ENCODE results near the gene TIAM2.

The TIAM2 gene

DNA sequence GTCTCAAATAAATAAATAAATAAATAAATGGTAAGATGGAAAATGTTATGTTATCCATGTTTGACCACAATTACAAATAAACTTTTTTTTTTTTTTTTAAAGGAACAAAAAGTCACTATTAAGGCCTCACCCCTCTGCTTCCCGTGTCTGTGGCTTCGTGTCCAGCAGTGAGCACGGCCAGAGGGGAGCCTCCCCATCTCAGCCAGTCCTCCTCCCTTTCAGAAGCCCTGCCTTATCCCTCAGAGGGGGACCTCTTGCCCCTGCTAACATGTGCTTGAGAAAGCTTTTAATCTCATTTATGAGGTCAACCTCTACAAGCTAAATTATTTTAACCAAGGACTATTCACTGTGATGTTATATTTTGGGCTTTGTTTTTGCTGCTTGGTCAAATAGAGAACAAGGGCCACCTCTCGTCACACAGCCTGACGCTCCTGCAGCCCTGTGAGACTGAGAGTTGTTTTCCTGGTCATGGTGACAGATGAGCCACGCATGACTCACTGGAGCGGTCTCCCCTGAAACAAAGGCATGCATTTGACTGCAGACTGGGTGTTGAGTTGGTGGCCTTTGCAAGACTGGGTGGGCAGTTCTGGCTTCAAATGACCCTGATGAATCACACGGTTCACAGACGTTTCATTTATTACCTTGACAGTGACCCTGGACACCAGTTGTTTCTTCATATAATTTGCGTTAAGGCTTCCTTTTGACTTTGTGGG, 131.8 kb downstream of the TIAM2 start:
- H3K9ac ChIP-seq (ENCODE audit: low read depth, low read length): no peak overlapping the region
- no peak overlapping the region for H2AFZ ChIP-seq (ENCODE audit: low read depth, low read length)
- H3K27me3 ChIP-seq (ENCODE audit: insufficient read depth, low read length, poor library complexity): no peaks in the 10 kb centered on the region
- no peaks in the 10 kb centered on the region for H3K36me3 ChIP-seq (ENCODE audit: insufficient read depth, low read length)
- DNase-seq: no peak
- ATAC-seq (ENCODE audit: insufficient read depth, low read depth): no peak
- no peaks in the 10 kb centered on the region for H3K79me2 ChIP-seq (ENCODE audit: insufficient read depth, low read length)
- no peak overlapping the region for H3K27ac ChIP-seq (ENCODE audit: low read length)
- H3K4me1 ChIP-seq (ENCODE audit: insufficient read depth, low read length): no peaks in the 10 kb centered on the region
- no peaks in the 10 kb centered on the region for H3K9me3 ChIP-seq (ENCODE audit: insufficient read depth, low read length, severe bottlenecking)
- H3K4me3 ChIP-seq (ENCODE audit: low read depth in 1 of 2, low read length in 2 of 2): no peak overlapping the region
- H4K20me1 ChIP-seq (ENCODE audit: insufficient read depth, low read length): no peaks in the 10 kb centered on the region
- H3K4me2 ChIP-seq (ENCODE audit: insufficient read depth, low read length): no peak overlapping the region
- TF ChIP-seq, protein P1, sequence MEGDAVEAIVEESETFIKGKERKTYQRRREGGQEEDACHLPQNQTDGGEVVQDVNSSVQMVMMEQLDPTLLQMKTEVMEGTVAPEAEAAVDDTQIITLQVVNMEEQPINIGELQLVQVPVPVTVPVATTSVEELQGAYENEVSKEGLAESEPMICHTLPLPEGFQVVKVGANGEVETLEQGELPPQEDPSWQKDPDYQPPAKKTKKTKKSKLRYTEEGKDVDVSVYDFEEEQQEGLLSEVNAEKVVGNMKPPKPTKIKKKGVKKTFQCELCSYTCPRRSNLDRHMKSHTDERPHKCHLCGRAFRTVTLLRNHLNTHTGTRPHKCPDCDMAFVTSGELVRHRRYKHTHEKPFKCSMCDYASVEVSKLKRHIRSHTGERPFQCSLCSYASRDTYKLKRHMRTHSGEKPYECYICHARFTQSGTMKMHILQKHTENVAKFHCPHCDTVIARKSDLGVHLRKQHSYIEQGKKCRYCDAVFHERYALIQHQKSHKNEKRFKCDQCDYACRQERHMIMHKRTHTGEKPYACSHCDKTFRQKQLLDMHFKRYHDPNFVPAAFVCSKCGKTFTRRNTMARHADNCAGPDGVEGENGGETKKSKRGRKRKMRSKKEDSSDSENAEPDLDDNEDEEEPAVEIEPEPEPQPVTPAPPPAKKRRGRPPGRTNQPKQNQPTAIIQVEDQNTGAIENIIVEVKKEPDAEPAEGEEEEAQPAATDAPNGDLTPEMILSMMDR (IDR thresholded peaks at IDR 0.05; ENCODE audit: borderline replicate concordance, extremely low read depth, low read length, poor library complexity, severe bottlenecking): no peak
- no peak for TF ChIP-seq EZH2 (IDR thresholded peaks at IDR 0.05; ENCODE audit: borderline replicate concordance, low read depth, low read length, severe bottlenecking)

DNA sequence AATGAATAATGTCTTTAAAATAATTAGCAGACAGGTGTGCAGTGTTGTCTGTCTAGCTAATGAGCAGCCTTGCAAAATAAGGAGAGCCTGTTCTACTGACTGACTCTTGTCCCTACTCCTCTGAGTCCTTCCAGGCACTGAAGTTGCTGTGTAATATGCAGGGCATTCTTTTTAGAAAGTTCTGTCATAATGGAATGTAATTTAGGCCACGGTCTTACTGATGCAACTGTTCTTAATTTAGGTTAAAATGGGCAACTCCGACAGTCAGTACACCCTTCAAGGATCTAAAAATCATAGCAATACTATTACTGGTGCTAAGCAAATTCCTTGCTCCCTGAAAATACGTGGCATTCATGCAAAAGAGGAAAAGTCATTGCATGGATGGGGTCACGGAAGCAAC, 133.9 kb downstream of the TIAM2 start:
- no peaks in the 10 kb centered on the region for H3K27me3 ChIP-seq (ENCODE audit: insufficient read depth, low read length, poor library complexity)
- H2AFZ ChIP-seq (ENCODE audit: low read depth, low read length): no peak overlapping the region
- no peak for DNase-seq

DNA sequence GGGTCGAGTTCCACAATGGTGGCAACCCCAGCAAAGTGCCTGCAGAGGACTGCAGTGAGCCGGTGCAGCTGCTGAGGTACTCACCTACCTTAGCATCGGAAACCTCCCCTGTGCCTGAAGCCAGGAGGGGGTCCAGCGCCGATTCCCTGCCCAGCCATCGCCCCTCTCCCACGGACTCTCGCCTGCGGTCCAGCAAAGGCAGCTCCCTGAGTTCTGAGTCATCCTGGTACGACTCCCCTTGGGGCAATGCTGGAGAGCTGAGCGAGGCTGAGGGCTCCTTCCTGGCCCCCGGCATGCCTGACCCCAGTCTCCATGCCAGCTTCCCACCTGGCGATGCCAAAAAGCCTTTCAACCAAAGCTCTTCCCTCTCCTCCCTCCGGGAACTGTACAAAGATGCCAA, 134.6 kb downstream of the TIAM2 start:
- no peak overlapping the region for H3K4me2 ChIP-seq (ENCODE audit: insufficient read depth, low read length)
- H3K9me3 ChIP-seq (ENCODE audit: insufficient read depth, low read length, severe bottlenecking): no peaks in the 10 kb centered on the region
- H3K27ac ChIP-seq (ENCODE audit: low read length): no peak overlapping the region
- no peak for DNase-seq
- H3K27me3 ChIP-seq (ENCODE audit: insufficient read depth, low read length, poor library complexity): no peaks in the 10 kb centered on the region
- no peak for ATAC-seq (ENCODE audit: insufficient read depth, low read depth)
- H3K36me3 ChIP-seq (ENCODE audit: insufficient read depth, low read length): no peaks in the 10 kb centered on the region
- no peak overlapping the region for H3K9ac ChIP-seq (ENCODE audit: low read depth, low read length)
- H3K4me1 ChIP-seq (ENCODE audit: insufficient read depth, low read length): no peaks in the 10 kb centered on the region
- H3K4me3 ChIP-seq (ENCODE audit: low read depth in 1 of 2, low read length in 2 of 2): no peak overlapping the region
- H3K79me2 ChIP-seq (ENCODE audit: insufficient read depth, low read length): no peaks in the 10 kb centered on the region
- no peak overlapping the region for H2AFZ ChIP-seq (ENCODE audit: low read depth, low read length)
- H4K20me1 ChIP-seq (ENCODE audit: insufficient read depth, low read length): no peaks in the 10 kb centered on the region
- no peak for TF ChIP-seq EZH2 (IDR thresholded peaks at IDR 0.05; ENCODE audit: borderline replicate concordance, low read depth, low read length, severe bottlenecking)
- TF ChIP-seq, protein P1 (IDR thresholded peaks at IDR 0.05; ENCODE audit: borderline replicate concordance, extremely low read depth, low read length, poor library complexity, severe bottlenecking): no peak

More for the DNA sequence above, 133.9 kb downstream of the TIAM2 start:
- Histone ChIP-seq H4K20me1 (ENCODE audit: insufficient read depth, low read length) (no peaks in the 10 kb centered on the region), H3K36me3 (ENCODE audit: insufficient read depth, low read length) (no peaks in the 10 kb centered on the region), H3K4me2 (ENCODE audit: insufficient read depth, low read length) (no peak overlapping the region), H3K9me3 (ENCODE audit: insufficient read depth, low read length, severe bottlenecking) (no peaks in the 10 kb centered on the region), H3K4me1 (ENCODE audit: insufficient read depth, low read length) (no peaks in the 10 kb centered on the region), H3K27ac (ENCODE audit: low read length) (no peak overlapping the region), H3K4me3 (ENCODE audit: low read depth in 1 of 2, low read length in 2 of 2) (no peak overlapping the region), H3K9ac (ENCODE audit: low read depth, low read length) (no peak overlapping the region), H3K79me2 (ENCODE audit: insufficient read depth, low read length) (no peaks in the 10 kb centered on the region)
- no peak for ATAC-seq (ENCODE audit: insufficient read depth, low read depth)
- TF ChIP-seq, protein P1 (IDR thresholded peaks at IDR 0.05; ENCODE audit: borderline replicate concordance, extremely low read depth, low read length, poor library complexity, severe bottlenecking): no peak

All from DND-41 (cell line).